ENCODE data around the gene DGCR2.
"Not testable (repeated sequence)": the region's sequence is repeated elsewhere in the genome, so short reads cannot be mapped to it uniquely, and the experiment has no call there.

Gene DGCR2

GRCh38 chr22:19072853-19073252 lies 49.4 kb downstream of the DGCR2 start:
- not testable (repeated sequence) for DNase-seq

- DNase-seq = no peak
Measured at GRCh38 chr22:19070397-19071169, 51.6 kb downstream of the DGCR2 start.

GRCh38 chr22:19069451-19069850 lies 52.8 kb downstream of the DGCR2 start:
- DNase-seq = no peak

GRCh38 chr22:19068784-19069271 lies 53.4 kb downstream of the DGCR2 start:
- DNase-seq = no peak

- DNase-seq = no peak
Measured at GRCh38 chr22:19067696-19068348, 54.4 kb downstream of the DGCR2 start.

GRCh38 chr22:19066531-19067271 lies 55.5 kb downstream of the DGCR2 start:
- no peak for DNase-seq

- no peak for DNase-seq
Measured at GRCh38 chr22:19065929-19066328, 56.3 kb downstream of the DGCR2 start.

GRCh38 chr22:19065298-19065859 lies 56.8 kb downstream of the DGCR2 start:
- no peak for DNase-seq

- DNase-seq = no peak
Measured at GRCh38 chr22:19064354-19065054, 57.7 kb downstream of the DGCR2 start.

- no peak for DNase-seq
Measured at GRCh38 chr22:19063581-19064353, 58.4 kb downstream of the DGCR2 start.

GRCh38 chr22:19062943-19063308 lies 59.3 kb downstream of the DGCR2 start:
- no peak for DNase-seq

- no peak for DNase-seq
Measured at GRCh38 chr22:19062139-19062942, 59.9 kb downstream of the DGCR2 start.

GRCh38 chr22:19061471-19062138 lies 60.6 kb downstream of the DGCR2 start:
- no peak for DNase-seq

- no peak for DNase-seq
Measured at GRCh38 chr22:19060356-19061009, 61.7 kb downstream of the DGCR2 start.

- DNase-seq = no peak
Measured at GRCh38 chr22:19059481-19060278, 62.5 kb downstream of the DGCR2 start.

GRCh38 chr22:19058713-19059451 lies 63.3 kb downstream of the DGCR2 start:
- DNase-seq = no peak

- no peak for DNase-seq
Measured at GRCh38 chr22:19057999-19058491, 64.2 kb downstream of the DGCR2 start.

- no peak for DNase-seq
Measured at GRCh38 chr22:19057539-19057938, 64.7 kb downstream of the DGCR2 start.

Measured in SHP77 treated with DMSO at 0.1 percent for 48 hours (cell line).